GM18519 (cell line): ENCODE results near the gene PACS1.

Experiments used
- ATAC-seq: cut with Tn5 transposase; IDR thresholded peaks from one replicate; pipeline ENCODE4 v1.9.1; 2021; ENCODE audit warnings: mild to moderate bottlenecking, moderate library complexity; ENCODE audit not compliant: unreplicated experiment, low FRiP score

Gene PACS1

DNA sequence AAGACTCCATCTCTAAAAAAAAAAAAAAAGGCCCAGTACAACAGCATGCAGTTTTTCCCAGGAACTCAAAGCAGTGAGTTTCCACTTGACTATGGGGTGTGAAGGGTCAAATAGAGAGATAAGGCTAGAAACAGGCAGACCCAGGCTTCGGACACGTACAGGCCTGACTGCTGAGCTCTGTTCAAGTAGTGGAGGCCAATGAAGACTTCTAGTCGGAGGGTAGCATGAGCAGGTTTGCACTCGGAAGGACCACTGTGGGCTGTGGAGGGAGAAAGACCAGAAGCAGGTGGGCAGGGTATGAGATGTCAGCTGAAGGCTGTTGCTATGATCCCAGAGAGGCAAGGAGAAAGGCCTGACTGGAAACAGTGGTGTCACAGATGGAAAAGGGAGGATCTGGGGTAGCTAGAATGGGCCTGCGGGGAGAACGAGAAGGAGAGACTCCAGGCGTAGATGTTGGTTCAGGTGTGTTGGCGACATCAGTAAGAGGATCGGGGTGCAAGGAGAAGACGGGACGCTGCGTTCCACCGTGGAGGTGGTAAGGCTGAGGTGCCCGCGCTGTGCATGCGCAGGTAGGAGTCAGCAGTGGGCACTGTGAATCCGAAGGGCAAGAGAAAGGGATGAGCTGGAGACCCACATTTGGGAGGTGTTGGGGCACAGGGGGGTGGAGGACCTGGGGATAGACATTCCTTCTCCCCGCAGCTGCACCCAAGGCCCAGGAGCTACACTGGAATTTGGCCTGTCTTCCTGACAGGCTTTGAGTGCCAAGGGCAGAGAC, 149.0 kb downstream of the PACS1 start:
- no peak for ATAC-seq

DNA sequence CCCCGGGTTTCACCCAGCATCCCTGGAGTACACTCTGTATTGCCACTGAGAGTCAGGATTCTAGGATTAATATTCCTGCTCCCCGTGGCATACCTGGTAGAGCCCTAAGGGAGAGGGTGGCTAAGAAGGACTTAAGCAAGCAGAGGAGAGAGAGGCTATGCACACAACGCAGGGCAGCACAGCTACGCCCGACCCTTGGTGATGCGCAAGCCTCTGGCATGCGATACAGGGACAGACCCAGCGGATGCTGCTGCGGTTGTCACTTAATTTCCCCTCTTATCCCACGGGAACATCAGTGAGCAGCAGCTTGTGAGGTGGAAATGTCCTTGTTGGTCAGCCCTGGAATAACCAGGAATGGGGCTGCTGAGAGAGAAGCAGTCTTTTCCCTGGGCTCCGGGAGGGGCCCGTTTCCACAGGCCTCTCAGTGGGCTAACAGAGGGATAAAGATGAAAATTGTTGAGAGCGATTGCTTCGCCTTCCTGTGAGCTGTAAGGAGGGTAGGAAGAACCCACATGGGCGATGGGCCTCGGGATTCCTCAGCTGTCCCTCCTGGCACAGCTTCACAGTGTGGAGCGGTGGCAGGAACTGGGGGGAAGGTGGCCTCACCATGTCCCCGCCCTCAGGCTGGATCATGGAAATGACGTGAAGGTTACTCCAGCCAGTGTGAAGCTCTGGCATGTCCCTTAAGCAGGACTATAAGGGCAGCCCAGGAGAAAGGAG, 149.9 kb downstream of the PACS1 start:
- no peak for ATAC-seq

DNA sequence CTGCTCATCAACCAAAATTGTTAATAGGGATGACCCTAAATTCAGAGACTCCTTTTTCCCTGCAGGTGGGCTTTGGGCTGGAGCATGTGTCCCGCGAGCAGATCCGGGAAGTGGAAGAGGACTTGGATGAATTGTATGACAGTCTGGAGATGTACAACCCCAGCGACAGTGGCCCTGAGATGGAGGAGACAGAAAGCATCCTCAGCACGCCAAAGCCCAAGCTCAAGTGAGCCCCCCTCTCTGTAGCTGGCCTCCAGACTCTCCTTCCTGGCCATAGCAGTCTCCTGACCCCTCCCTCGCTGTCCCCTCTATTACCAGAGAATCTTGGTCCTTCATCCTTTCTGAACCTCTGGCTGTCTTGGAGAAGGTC, 150.5 kb downstream of the PACS1 start:
- ATAC-seq: no peak

DNA sequence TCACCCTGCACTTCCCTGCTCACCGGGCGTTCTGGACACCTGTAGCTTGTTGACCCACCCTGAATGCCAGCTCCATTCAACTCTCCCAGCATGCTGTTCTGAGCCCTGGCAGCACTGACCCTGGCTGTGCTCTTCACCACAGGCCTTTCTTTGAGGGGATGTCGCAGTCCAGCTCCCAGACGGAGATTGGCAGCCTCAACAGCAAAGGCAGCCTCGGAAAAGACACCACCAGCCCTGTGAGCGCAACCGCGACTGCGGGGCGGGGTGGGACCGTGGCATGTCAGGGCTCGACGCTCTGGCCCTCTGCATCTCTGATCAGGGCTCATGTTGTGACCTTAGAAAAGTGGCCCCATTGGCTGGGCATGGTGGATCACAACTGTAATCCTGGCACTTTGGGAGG, 150.9 kb downstream of the PACS1 start:
- no peak for ATAC-seq

DNA sequence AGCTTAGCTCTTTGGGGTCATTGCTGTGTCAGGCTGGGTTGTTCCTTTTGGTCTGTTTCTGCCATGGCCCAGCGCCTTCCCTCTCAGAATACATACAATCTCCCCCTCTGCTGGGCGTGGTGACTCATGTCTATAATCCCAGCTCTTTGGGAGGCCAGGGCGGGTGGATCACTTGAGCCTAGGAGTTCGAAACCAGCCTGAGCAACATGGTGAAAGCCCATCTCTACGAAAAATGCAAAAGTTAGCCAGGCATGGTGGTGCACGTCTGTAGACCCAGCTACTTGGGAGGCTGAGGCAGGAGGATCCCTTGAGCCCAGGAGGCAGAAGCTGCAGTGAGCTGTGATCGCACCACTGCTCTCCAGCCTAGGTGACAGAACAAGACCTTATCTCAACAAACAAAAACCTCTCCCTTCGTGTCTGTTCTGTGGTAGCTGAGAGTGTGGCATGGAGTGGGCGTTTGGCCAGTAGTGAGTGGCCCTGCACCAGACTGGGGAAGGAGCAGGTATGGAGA, 151.7 kb downstream of the PACS1 start:
- ATAC-seq: no peak

DNA sequence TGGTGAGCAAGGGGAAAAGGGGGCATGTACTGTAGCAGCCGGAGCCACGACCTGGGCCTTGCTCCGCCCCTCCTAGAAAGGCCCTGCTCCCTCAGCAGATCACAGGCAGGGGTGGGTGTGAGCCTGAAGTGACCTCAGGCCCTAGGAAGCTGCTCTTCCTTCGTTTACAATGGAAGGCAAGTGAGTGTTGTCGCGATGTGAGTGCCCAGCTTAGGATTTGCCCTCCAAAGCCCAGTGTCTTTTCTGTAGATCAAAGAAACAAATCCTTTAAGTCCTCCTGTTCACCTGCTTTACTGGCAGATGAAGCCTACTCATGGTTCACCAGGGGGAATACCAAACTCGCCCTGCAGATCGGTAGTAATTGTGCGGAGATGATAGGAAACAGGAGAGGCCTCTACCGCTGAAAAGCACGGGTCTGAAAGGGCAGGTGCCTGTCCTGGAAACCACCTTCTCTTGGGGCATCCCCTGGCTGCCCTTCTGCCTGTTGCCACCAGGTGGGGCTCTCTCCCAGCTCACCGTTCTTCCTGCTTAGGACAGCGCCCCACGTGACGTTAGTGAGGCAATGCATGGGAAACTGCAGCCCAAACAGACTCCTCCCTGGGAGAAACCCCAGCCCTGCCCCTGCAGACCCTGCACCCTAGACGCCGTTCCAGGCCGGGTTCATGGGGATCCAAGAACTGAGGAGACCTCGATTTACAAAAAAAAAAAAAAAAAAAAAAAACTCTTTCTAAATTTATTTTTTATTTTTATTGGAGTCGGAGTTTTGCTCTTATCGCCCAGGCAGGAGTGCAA, 152.5 kb downstream of the PACS1 start:
- peak; percentile 74 for ATAC-seq

DNA sequence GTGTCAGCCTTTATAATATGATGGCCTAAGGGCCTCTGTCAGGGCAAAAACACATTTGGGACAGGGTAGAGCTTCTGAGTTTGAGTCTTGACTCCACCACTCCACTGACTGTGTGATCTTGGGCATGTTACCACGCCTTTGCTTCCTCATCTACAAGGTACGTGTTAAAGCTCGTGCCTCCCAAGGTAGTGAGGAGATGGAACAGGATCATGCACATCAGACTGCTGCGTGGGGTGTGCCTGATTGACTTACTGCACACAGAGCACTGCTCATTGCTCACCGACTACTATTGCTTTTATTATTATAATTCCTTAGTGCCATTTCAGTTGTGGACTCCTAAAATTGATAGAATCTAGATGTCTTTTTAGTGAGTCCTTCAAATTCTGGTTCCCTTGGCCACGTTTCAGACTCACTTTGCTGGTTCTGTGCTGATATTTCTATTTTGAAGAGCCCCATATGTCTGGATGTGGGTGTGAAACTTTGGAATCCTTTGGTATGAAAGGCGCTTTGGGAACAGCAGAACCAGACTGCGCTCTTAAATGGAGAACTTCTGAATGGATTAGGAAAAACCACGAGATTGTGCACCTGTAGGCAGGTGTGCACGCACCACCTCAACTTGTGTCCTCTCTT, 154.3 kb downstream of the PACS1 start:
- no peak for ATAC-seq

DNA sequence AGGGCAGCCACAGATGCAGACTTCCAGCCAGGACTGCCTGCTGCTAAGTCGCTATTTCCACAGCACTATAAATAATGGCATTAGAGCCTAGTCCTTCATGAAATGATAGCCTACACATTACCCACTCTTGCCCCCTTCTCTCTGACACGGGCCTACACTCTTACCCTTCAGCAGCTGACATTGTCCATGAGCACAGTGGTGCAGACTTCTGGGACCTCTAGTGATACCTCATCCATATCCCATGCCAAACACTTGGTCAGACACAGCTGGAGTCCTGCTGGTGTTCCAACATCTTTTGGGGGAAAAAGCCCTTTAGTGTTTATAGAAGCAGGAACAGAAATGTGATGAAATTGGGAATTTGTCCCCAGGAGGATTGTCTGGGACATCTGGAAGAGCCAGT, 155.0 kb downstream of the PACS1 start:
- ATAC-seq: no peak

DNA sequence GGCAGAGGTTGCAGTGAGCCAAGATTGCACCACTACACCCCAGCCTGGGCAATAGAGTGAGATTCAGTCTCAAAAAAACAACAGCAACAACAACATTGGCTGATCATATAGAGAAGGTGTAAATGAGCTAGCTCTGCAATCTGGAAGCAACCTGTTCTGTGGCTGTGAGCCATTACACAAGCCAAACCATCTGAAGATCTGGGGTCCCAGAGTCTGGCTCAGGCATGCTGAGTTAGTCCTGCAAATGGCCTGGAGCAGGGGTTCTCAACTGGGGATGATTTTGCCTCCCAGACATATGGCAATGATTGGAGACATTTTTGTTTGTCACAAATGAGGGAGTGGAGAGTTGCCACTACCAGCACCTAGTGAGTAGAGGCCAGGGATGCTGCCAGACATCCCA, 156.0 kb downstream of the PACS1 start:
- no peak for ATAC-seq

DNA sequence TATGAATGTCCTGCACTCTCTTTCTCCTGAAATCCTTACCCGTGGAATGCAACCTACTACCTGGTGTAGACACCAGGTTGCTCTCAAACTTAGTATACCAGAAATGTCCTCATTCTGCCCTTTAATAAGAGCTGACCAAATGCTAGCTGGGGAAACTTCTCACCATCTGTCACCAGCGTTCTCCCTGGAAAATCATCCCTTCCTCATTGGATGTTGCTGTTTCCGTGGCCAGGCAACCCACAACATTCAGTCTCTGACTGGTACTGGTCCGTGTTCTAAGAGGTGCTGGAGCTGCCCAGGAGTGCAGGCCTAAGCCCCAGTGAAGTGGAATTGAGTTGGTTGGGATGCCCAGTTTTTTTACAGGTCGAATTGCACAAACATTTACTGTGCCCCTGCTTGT, 157.6 kb downstream of the PACS1 start:
- ATAC-seq: no peak

DNA sequence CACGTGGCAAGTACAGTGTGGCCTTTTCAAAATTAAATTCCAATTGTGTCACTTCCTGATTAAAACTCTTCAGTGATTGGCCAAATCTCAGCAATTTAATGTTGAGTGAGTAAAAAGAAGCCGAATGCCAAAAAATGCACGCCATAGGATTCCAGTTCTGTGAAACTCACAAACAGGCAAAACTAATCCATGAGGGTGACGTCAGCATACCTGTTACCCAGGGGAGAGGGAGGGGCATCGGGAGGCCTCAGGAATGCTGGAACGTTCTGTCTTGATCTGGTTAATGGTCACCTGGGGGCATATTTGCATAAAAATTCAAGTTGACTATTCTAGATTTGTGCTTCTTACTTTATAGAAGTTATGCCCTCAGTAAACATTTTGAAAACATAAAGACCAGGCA, 158.4 kb downstream of the PACS1 start:
- ATAC-seq: no peak

DNA sequence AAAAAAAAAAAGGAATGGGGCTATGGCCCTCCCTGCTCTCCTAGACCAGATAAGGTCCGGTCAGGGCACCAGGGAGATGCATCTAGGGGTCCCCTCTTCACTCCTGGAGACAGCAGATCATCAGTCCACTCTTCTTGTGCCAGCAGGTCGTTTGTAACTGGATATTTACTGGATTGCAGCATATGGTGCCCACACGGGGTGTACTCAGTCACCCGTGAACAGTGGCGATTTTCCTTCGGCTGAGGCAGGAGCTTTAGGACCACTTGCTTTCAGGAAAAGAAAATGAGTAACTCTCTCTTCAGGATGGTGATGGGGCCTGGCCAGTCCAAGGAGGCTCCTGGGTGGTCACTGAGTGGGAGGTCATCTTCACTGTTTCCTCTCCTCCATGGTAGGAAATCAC, 160.1 kb downstream of the PACS1 start:
- no peak for ATAC-seq

DNA sequence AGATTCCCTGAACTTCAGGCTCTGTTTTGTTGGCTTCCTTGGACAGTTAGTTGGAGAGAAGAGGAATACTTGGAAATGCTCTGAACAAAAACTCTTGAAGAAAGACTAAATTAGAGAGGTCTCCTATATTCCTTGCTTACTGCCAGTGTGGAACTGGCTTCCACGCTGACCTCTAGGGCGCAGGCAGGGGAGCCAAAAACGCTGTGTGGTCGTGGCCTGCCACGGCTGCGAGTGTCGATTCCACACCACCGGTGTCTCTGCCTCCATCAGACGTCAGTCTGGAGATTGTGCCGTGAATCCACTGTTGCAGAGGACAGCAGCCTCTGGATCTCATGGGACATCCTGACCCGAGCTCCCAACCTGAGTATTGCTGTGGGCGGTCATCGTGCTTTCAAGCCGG, 160.9 kb downstream of the PACS1 start:
- no peak for ATAC-seq

DNA sequence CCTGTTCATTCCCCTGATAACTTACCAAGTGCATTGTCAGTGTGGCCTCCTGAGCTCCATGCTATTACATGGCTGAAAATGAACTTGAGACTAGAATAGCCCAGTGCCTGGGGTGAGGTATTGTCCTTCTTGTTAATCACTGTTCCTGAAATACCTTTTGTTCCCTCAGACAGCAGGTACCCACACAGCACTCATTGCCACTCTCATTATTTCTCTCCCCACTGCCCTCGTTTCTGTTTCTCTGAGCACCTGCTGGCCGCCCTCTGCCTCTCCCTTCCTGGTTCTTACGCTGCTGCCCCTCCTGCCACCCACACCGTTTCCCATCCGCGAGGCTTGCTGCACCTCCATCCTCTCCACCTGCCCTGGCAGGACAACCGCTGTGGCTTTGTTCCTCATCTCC, 161.5 kb downstream of the PACS1 start:
- ATAC-seq: no peak

DNA sequence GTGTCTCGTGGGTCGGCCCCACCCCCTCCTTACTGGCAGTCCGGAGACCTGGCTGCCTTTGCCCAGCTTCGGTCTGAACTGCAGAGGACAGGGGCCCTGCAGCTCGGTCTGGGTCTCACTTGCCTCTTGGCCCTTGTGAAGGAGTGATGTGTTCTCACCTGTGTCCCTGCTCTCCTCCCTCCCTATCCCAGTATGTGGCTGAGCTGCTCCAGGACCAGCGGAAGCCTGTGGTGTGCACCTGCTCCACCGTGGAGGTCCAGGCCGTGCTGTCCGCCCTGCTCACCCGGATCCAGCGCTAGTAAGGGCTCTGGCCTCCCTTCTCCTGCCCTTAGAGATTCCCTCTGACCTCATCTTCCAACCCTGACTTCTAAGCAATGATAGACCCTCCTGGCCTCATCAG, 162.7 kb downstream of the PACS1 start:
- no peak for ATAC-seq

DNA sequence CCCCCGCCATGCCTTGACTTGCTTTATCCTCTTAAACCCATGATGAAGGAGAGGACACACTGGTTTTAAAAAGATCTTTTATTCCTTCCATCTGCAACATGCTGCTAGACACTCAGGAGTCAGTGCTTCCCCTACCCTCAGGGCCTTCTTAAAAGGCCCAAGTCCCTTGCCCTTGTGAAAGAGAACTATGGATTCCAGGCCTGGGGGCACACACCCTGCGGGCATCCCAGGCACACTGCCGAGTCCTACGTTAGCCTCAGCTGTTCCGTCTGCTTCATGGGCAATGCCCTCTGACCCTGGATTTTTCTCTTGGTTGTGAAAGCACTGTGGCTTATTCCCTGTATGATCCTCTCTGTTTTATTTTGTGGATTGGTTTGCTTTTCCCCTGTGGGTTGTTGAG, 163.2 kb downstream of the PACS1 start:
- ATAC-seq: no peak

DNA sequence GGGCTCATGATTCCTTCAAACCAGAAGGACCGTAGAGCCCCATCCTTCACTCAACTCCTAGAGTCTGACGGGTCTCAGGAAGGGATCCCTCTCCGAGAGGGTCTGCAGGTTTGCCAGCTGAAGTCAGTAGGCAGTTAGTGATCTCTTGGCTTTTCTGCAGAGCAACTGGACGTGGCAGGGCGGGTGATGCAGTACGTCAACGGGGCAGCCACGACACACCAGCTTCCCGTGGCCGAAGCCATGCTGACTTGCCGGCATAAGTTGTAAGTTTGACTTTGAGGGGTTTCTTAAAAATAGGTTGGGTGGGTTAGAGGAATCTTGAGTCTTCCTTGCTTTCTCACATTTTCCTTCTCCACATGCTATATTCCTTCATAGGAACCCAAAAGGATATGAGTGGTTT, 165.1 kb downstream of the PACS1 start:
- ATAC-seq: no peak

DNA sequence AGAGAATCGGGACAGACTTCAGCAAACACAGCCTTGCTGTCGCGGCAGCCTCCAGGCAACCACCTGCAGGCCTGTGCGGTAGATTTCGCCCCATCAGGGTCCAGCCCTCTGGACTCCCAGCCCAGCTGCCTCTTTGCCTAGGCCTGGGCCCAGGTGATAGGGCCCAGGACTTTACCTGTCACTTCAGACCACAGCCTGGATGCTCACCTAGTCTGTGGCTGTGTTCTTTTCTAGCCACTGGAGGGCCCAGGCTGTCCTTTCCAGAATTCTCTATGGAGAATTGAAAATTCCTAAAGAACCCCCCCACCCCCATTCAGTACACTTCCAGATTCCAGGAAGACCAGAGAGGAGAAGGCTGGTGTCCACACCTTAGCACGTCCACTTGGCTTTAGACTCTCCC, 167.8 kb downstream of the PACS1 start:
- no peak for ATAC-seq

DNA sequence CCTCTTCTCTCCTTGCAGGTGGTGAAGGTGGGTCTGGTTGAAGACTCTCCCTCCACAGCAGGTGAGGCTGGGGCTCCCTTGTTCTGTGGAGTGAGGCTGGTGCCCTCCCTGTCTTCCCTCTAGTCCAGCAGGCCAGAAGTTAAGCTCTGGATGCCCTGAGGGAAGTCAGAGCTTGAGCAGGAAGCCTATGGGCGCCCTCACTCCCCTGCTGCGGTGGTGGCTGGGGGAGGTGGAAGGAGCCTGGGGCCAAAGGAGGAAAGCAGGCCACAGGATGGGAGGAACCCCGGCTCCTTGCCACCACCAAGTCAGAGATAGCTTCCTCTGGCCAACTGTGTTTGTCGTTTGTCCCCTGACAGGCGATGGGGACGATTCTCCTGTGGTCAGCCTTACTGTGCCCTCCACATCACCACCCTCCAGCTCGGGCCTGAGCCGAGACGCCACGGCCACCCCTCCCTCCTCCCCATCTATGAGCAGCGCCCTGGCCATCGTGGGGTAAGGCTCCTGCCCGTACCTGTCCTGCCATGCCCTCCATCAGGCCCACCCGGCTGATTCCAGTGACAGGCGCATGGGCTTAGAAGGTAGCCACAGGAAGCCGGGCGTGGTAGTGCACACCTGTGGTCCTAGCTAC, 168.8 kb downstream of the PACS1 start:
- ATAC-seq: no peak

DNA sequence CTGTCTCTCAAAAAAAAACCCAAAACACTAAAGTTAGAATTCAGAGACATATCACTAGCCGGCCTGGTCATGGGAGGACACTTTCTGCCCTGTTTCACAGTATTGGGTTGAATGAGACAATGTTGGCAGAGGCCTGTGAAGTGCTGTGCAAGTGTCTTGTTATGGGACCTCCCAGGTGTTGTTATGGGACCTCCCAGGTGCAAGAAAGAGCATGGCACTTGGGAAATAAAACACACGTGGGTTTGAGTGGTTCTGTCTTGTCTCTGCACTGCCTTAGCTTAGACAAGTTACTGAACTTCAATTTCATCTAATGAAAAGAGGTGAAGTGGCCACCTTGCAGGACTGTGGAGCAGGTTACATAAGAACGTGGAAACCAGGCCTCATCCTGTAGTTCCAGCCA, 169.4 kb downstream of the PACS1 start:
- ATAC-seq: no peak
